ENCODE measurements around the gene CADPS.

- TF ChIP-seq CTCF (conservative IDR thresholded peaks at IDR 0.05; ENCODE audit: low read depth, low read length) (no peak), SMC3 (IDR thresholded peaks at IDR 0.05; ENCODE audit: low read depth, low read length) (no peak), NFE2L2 (IDR thresholded peaks at IDR 0.05; ENCODE audit: low read depth, low read length) (no peak), MAZ (IDR thresholded peaks at IDR 0.05; ENCODE audit: borderline replicate concordance, low read depth, low read length) (no peak), POLR2A (IDR thresholded peaks at IDR 0.05; ENCODE audit: low read depth, low read length) (no peak), CHD1 (IDR thresholded peaks at IDR 0.05; ENCODE audit: low read depth, low read length) (no peak), RAD21 (IDR thresholded peaks at IDR 0.05; ENCODE audit: low read length) (no peak), BHLHE40 (IDR thresholded peaks at IDR 0.05; ENCODE audit: low read depth, low read length) (no peak), RFX5 (IDR thresholded peaks at IDR 0.05; ENCODE audit: low read depth, low read length) (no peak), MAFK (IDR thresholded peaks at IDR 0.05; ENCODE audit: low read depth, low read length) (no peak), FOS (IDR thresholded peaks at IDR 0.05; ENCODE audit: low read depth, low read length) (no peak), CEBPB (IDR thresholded peaks at IDR 0.05; ENCODE audit: low read depth, low read length) (no peak)
- TF ChIP-seq, protein P1, sequence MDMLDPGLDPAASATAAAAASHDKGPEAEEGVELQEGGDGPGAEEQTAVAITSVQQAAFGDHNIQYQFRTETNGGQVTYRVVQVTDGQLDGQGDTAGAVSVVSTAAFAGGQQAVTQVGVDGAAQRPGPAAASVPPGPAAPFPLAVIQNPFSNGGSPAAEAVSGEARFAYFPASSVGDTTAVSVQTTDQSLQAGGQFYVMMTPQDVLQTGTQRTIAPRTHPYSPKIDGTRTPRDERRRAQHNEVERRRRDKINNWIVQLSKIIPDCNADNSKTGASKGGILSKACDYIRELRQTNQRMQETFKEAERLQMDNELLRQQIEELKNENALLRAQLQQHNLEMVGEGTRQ (IDR thresholded peaks at IDR 0.05; ENCODE audit: low read depth, low read length) = no peak
Observed at GRCh38 chr3:62379321-62379798, 495.9 kb downstream of the CADPS start.
